ENCODE measurements around the gene FAM174B.

DNA sequence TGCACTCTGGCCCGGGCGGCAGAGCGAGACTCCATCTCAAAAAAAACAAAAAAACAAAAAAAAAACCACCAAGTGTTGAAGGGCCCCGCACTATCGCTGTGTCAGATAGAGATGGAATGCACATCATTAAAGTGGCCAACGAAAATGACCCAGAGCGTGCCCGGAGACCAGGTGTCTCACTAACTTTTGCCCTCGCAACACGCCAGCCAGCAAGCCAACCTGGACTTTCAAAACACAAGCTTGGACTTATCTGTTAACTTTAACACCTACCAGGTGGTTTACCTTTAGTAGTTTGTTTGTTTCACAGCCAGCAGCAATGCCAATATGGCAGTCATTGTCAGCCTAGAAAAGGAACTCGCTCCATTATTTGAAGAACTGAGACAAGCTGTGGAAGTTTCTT is 28.6 kb downstream of the FAM174B start:
- TF ChIP-seq, protein P1, sequence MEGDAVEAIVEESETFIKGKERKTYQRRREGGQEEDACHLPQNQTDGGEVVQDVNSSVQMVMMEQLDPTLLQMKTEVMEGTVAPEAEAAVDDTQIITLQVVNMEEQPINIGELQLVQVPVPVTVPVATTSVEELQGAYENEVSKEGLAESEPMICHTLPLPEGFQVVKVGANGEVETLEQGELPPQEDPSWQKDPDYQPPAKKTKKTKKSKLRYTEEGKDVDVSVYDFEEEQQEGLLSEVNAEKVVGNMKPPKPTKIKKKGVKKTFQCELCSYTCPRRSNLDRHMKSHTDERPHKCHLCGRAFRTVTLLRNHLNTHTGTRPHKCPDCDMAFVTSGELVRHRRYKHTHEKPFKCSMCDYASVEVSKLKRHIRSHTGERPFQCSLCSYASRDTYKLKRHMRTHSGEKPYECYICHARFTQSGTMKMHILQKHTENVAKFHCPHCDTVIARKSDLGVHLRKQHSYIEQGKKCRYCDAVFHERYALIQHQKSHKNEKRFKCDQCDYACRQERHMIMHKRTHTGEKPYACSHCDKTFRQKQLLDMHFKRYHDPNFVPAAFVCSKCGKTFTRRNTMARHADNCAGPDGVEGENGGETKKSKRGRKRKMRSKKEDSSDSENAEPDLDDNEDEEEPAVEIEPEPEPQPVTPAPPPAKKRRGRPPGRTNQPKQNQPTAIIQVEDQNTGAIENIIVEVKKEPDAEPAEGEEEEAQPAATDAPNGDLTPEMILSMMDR (IDR thresholded peaks at IDR 0.05), result no peak
- TF ChIP-seq POLR2A (IDR thresholded peaks at IDR 0.05), result no peak
